IMR-90 (cell line): ENCODE data around the gene ARHGEF18. TPM values are rescaled to one million over a fixed set of nuclear protein-coding genes. Genes with fewer than 3 reads are reported as not detected.

Experiments
- ATAC-seq: fragments of 200-7000 bp; cut with Tn5 transposase; 2 replicates; pipeline ENCODE4 v1.9.1; 2020; ENCODE audit warnings: low read depth, mild to moderate bottlenecking, moderate library complexity
- BruUV-seq: library from RNA; stranded (reverse); fragments of 400-500 nt; replicated peaks from 2 replicates; lab custom pipeline; 2021; lab: Mats Ljungman, UMichigan
- CTCF ChIA-PET: fragments of 300-600 bp; formaldehyde crosslinking; extraction: SDS; loops from one replicate; lab custom pipeline; 2021; ENCODE audit warnings: antibody characterized with exemption; lab: Yijun Ruan, JAX
- POLR2A ChIA-PET: fragments of 300-600 bp; sonication (Branson Sonifier 250); formaldehyde crosslinking; loops from one replicate; lab custom pipeline; 2022; ENCODE audit warnings: antibody characterized with exemption; ENCODE audit not compliant: unreplicated experiment; lab: Charles Lee
- DNase-seq: peaks from one replicate; pipeline ENCODE4 v3.0.0; 2013
- H2AFZ ChIP-seq: replicated peaks from 2 replicates; pipeline ENCODE3; 2013; ENCODE audit warnings: low read length, mild to moderate bottlenecking; ENCODE audit not compliant: poor library complexity
- H2AK5ac ChIP-seq: 2 replicates; pipeline ENCODE4 v1.6.1; 2013; ENCODE audit warnings: low read depth, low read length, inconsistent platforms
- H2AK9ac ChIP-seq: replicated peaks from 2 replicates; pipeline ENCODE3; 2013; ENCODE audit warnings: mild to moderate bottlenecking, low read depth, low read length, moderate library complexity; ENCODE audit not compliant: poor library complexity
- H2BK120ac ChIP-seq: 2 replicates; pipeline ENCODE4 v1.6.1; 2013; ENCODE audit warnings: low read depth, low read length, inconsistent platforms
- H2BK15ac ChIP-seq: 3 replicates; pipeline ENCODE4 v1.6.1; 2013; ENCODE audit warnings: low read depth, low read length, inconsistent platforms
- H2BK20ac ChIP-seq: 2 replicates; pipeline ENCODE4 v1.6.1; 2013; ENCODE audit warnings: low read depth, mild to moderate bottlenecking, inconsistent platforms, low read length, moderate library complexity
- H2BK5ac ChIP-seq: 2 replicates; pipeline ENCODE4 v1.6.1; 2013; ENCODE audit warnings: mild to moderate bottlenecking, low read depth, low read length, inconsistent platforms; ENCODE audit not compliant: poor library complexity, severe bottlenecking
- H3K14ac ChIP-seq: replicated peaks from 2 replicates; pipeline ENCODE4 v1.6.1; 2013; ENCODE audit warnings: low read depth, low read length, inconsistent platforms
- H3K18ac ChIP-seq: 2 replicates; pipeline ENCODE4 v1.6.1; 2013; ENCODE audit warnings: low read depth, low read length, control low read depth
- H3K23ac ChIP-seq: 2 replicates; pipeline ENCODE4 v1.6.1; 2013; ENCODE audit warnings: low read depth, low read length, inconsistent platforms
- H3K27ac ChIP-seq: 2 replicates; pipeline ENCODE4 v1.5.1; 2013; ENCODE audit warnings: mild to moderate bottlenecking, control low read depth, low read length; ENCODE audit not compliant: insufficient read depth
- H3K27me3 ChIP-seq: 2 replicates; pipeline ENCODE4 v1.6.1; 2013; ENCODE audit warnings: low read length; ENCODE audit not compliant: control insufficient read depth, insufficient read depth
- H3K36me3 ChIP-seq: 2 replicates; pipeline ENCODE4 v1.6.1; 2013; ENCODE audit warnings: low read length, mixed read lengths; ENCODE audit not compliant: control insufficient read depth, insufficient read depth
- H3K4ac ChIP-seq: 2 replicates; pipeline ENCODE4 v1.6.1; 2013; ENCODE audit warnings: low read depth, low read length, inconsistent platforms
- H3K4me1 ChIP-seq: 2 replicates; pipeline ENCODE4 v1.6.1; 2013; ENCODE audit warnings: low read length, mixed read lengths; ENCODE audit not compliant: control insufficient read depth, insufficient read depth
- H3K4me2 ChIP-seq: 2 replicates; pipeline ENCODE4 v1.6.1; 2013; ENCODE audit warnings: low read depth, mild to moderate bottlenecking, control low read depth, low read length, moderate library complexity
- H3K4me3 ChIP-seq: 2 replicates; pipeline ENCODE4 v1.5.1; 2013; ENCODE audit warnings: low read depth, mild to moderate bottlenecking, control low read depth, low read length, moderate library complexity; ENCODE audit not compliant: insufficient read depth
- H3K56ac ChIP-seq: 2 replicates; pipeline ENCODE4 v1.6.1; 2013; ENCODE audit warnings: low read length, inconsistent platforms; ENCODE audit not compliant: insufficient read depth; ENCODE audit errors: extremely low read depth
- H3K79me1 ChIP-seq, 2 experiments: 2 replicates each; pipeline ENCODE4 v1.6.1; 2013; ENCODE audit warnings: low read length in 2 of 2, inconsistent platforms in 1 of 2, low read depth in 1 of 2
- H3K9ac ChIP-seq: 2 replicates; pipeline ENCODE4 v1.6.1; 2013; ENCODE audit warnings: low read depth, low read length, control low read depth
- H3K9me1 ChIP-seq: 2 replicates; pipeline ENCODE4 v1.6.1; 2013; ENCODE audit warnings: low read length, inconsistent platforms; ENCODE audit not compliant: insufficient read depth
- H3K9me3 ChIP-seq: 2 replicates; pipeline ENCODE4 v1.6.1; 2013; ENCODE audit warnings: low read length; ENCODE audit not compliant: control insufficient read depth, insufficient read depth
- H4K20me1 ChIP-seq: 2 replicates; pipeline ENCODE4 v1.6.1; 2013; ENCODE audit warnings: low read length, inconsistent platforms; ENCODE audit not compliant: insufficient read depth
- H4K5ac ChIP-seq: 2 replicates; pipeline ENCODE4 v1.6.1; 2013; ENCODE audit warnings: mild to moderate bottlenecking, low read depth, low read length, control low read depth
- H4K8ac ChIP-seq, 2 experiments: 2 replicates each; pipeline ENCODE4 v1.6.1; 2013; ENCODE audit warnings: low read depth in 2 of 2, low read length in 2 of 2, control low read depth in 1 of 2, inconsistent platforms in 1 of 2
- H4K91ac ChIP-seq: 2 replicates; pipeline ENCODE4 v1.6.1; 2013; ENCODE audit warnings: low read depth, low read length, inconsistent platforms; ENCODE audit not compliant: insufficient read depth
- BHLHE40 ChIP-seq: fragments of 150-350 bp; IDR thresholded peaks from 2 replicates; pipeline ENCODE4 v1.6.1; 2016; ENCODE audit warnings: mild to moderate bottlenecking, low read depth, low read length
- CHD1 ChIP-seq: IDR thresholded peaks from 2 replicates; pipeline ENCODE4 v1.6.1; 2012; ENCODE audit warnings: low read depth, low read length, improper control_type of control experiment
- CTCF ChIP-seq: conservative IDR thresholded peaks from 2 replicates; pipeline ENCODE4 v1.5.1; 2012; ENCODE audit warnings: mild to moderate bottlenecking, low read depth, low read length, improper control_type of control experiment
- ELK1 ChIP-seq: fragments of 150-350 bp; IDR thresholded peaks from 2 replicates; pipeline ENCODE4 v1.6.1; 2016; ENCODE audit warnings: low read depth, mild to moderate bottlenecking, low read length, moderate library complexity, borderline replicate concordance
- FOS ChIP-seq: fragments of 150-350 bp; IDR thresholded peaks from 2 replicates; pipeline ENCODE4 v1.6.1; 2016; ENCODE audit warnings: low read depth, low read length
- MAZ ChIP-seq: IDR thresholded peaks from 2 replicates; pipeline ENCODE4 v1.6.1; 2012; ENCODE audit warnings: low read depth, mild to moderate bottlenecking, low read length, improper control_type of control experiment, moderate library complexity, borderline replicate concordance
- MXI1 ChIP-seq: IDR thresholded peaks from 2 replicates; pipeline ENCODE4 v1.6.1; 2012; ENCODE audit warnings: low read depth, mild to moderate bottlenecking, low read length, moderate library complexity, borderline replicate concordance
- NFE2L2 ChIP-seq: fragments of 150-350 bp; IDR thresholded peaks from 2 replicates; pipeline ENCODE4 v1.6.1; 2016; ENCODE audit warnings: low read depth, mild to moderate bottlenecking, low read length
- POLR2A ChIP-seq: IDR thresholded peaks from 2 replicates; pipeline ENCODE4 v1.6.1; 2012; ENCODE audit warnings: mild to moderate bottlenecking, low read depth, low read length
- RAD21 ChIP-seq: IDR thresholded peaks from 2 replicates; pipeline ENCODE4 v1.6.1; 2012; ENCODE audit warnings: low read length, improper control_type of control experiment
- RCOR1 ChIP-seq: IDR thresholded peaks from 2 replicates; pipeline ENCODE4 v1.6.1; 2012; ENCODE audit warnings: mild to moderate bottlenecking, low read length, improper control_type of control experiment; ENCODE audit not compliant: insufficient replicate concordance
- RFX5 ChIP-seq: IDR thresholded peaks from 2 replicates; pipeline ENCODE4 v1.8.0; 2012; ENCODE audit warnings: low read depth, mild to moderate bottlenecking, low read length, moderate library complexity
- SMC3 ChIP-seq: fragments of 150-350 bp; IDR thresholded peaks from 2 replicates; pipeline ENCODE4 v1.6.1; 2016; ENCODE audit warnings: low read depth, mild to moderate bottlenecking, antibody characterized with exemption, low read length, moderate library complexity
- WGBS, 2 experiments: methylation state at CpG; one replicate each; pipeline versions ENCODE4 v1.1.5 to v1.1.7; 2013; ENCODE audit warnings: missing lambda C conversion rate in 2 of 2; ENCODE audit not compliant: insufficient read length in 1 of 2; ENCODE audit errors: extremely low coverage in 2 of 2; 5-methylcytosine and 5-hydroxymethylcytosine counted together
- dilution Hi-C: fragments of 300-500 bp; cut with HindIII; formaldehyde crosslinking; loops from one replicate; pipeline ENCODE4 v1.14.3; 2018; ENCODE audit warnings: low sequenced_read_pairs; ENCODE audit not compliant: unreplicated experiment
- in situ Hi-C: fragments of 300-500 bp; cut with MboI; formaldehyde crosslinking; loops from 3 replicates; pipeline ENCODE4 v1.14.3; 2019; ENCODE audit warnings: low sequenced_read_pairs, inconsistent platforms, mixed read lengths
- intact Hi-C: fragments of 100-400 bp; cut with micrococcal nuclease; formaldehyde crosslinking; loops from 2 replicates; pipeline ENCODE4 v1.10.0; 2022
- polyA plus RNA-seq, 3 experiments: library from polyadenylated mRNA; depleted of rRNA; stranded (reverse); fragments of >200 nt; gene quantifications; 2 replicates each; pipeline ENCODE4 v1.2.3, GENCODE V29; 2012; ENCODE audit warnings: low replicate concordance in 1 of 3
- total RNA-seq: library from RNA; depleted of rRNA; stranded (reverse); fragments of >200 nt; gene quantifications from 2 replicates; pipeline ENCODE4 v1.2.3, GENCODE V29; 2012

Gene ARHGEF18
- total and polyA plus RNA-seq, 2 of the 4 experiments (the other 2 are of a cell fraction) = 11.6 to 12.4 TPM

- Histone ChIP-seq H2BK5ac (no peak overlapping the region), H4K91ac (no peak overlapping the region), H3K9ac (no peak overlapping the region), H3K27ac (no peak overlapping the region), H2BK20ac (no peak overlapping the region), H4K8ac (no peak overlapping the region), H3K14ac (no peak overlapping the region), H3K56ac (no peak overlapping the region), H2BK120ac (no peak overlapping the region), H3K36me3 (no peaks in the 10 kb centered on the region), H2AK5ac (no peak overlapping the region), H3K9me1 (no peaks in the 10 kb centered on the region), H3K4me1 (no peaks in the 10 kb centered on the region), H3K9me3 (no peaks in the 10 kb centered on the region), H3K4me2 (no peak overlapping the region), H3K4me3 (no peak overlapping the region), H3K4ac (no peak overlapping the region), H4K20me1 (no peaks in the 10 kb centered on the region), H3K23ac (no peak overlapping the region), H3K27me3 (no peaks in the 10 kb centered on the region), H2AK9ac (no peak overlapping the region), H3K18ac (no peak overlapping the region), H4K5ac (no peak overlapping the region), H3K79me1 (no peaks in the 10 kb centered on the region), H2AFZ (no peak overlapping the region), H2BK15ac (no peak overlapping the region)
- no peak for ATAC-seq
- TF ChIP-seq SMC3 = no peak
- TF ChIP-seq CTCF = no peak
- no peak for TF ChIP-seq RCOR1
- no peak for TF ChIP-seq ELK1
- TF ChIP-seq POLR2A = no peak
- TF ChIP-seq FOS = no peak
- no peak for TF ChIP-seq CHD1
- TF ChIP-seq MXI1 = no peak
- TF ChIP-seq BHLHE40 = no peak
- TF ChIP-seq RFX5 = no peak
- no peak for TF ChIP-seq MAZ
- TF ChIP-seq NFE2L2 = no peak
- no peak for TF ChIP-seq RAD21
- dilution Hi-C loops = no loop called here
- in situ Hi-C loops = no loop called here
- POLR2A ChIA-PET = no interaction called here
- intact Hi-C loops = loop anchor here (2.0 kb wide), 1 partner anchor 278 kb away; no protein-coding TSS in a partner anchor
- DNase-seq = no peak
- BruUV-seq = no TSS peak
- CTCF ChIA-PET = no interaction called here
- 80% methylated on average over 1 of the region's 7 CpGs; no CpG with 5 or more reads in 1 of the 2 experiments for WGBS, 2 experiments
Observed at GRCh38 chr19:7381073-7381390, 32.3 kb downstream of the ARHGEF18 start.
